ENCODE measurements around the gene LPIN3. TPM values are rescaled to one million over a fixed set of nuclear protein-coding genes. Genes with fewer than 3 reads are reported as not detected.

Gene LPIN3
- total RNA-seq, 1 experiment from 2014 or later, result 18.5 TPM

GRCh38 chr20:41377275-41377674 lies 36.7 kb downstream of the LPIN3 start:
- no TSS peak for BruUV-seq (replicated peaks)
- no peak for DNase-seq (ENCODE audit: low read depth, low spot score)
- ChIA-PET CTCF (no interaction called here), RAD21 (ENCODE audit: low non-redundant PET in 1 of 2, low total read pairs in 2 of 2, uncharacterized antibody in 2 of 2, unreplicated experiment in 2 of 2) (no interaction called here), POLR2A (no interaction called here)
- no peak overlapping the region for H2AFZ ChIP-seq (ENCODE audit: low read depth, low read length, poor library complexity, severe bottlenecking)
- H3K4me1 ChIP-seq (ENCODE audit: control insufficient read depth in 1 of 2, insufficient read depth in 2 of 2, low read length in 2 of 2), result no peaks in the 10 kb centered on the region
- H3K9me3 ChIP-seq (ENCODE audit: control insufficient read depth in 1 of 2, insufficient read depth in 1 of 2, low read depth in 1 of 2, low read length in 2 of 2), result no peaks in the 10 kb centered on the region
- H4K20me1 ChIP-seq (ENCODE audit: insufficient read depth), result no peaks in the 10 kb centered on the region
- intact Hi-C loops (cut with micrococcal nuclease), result no loop called here
- TF ChIP-seq EZH2phosphoT487 (IDR thresholded peaks at IDR 0.05; ENCODE audit: borderline replicate concordance) (no peak), MAX (IDR thresholded peaks at IDR 0.05) (no peak), ZNF274 (IDR thresholded peaks at IDR 0.05; ENCODE audit: low read depth, low read length) (no peak), POLR2A (IDR thresholded peaks at IDR 0.05; ENCODE audit: borderline replicate concordance, extremely low read depth, insufficient read depth, insufficient read length) (no peak), FOSL1 (IDR thresholded peaks at IDR 0.05; ENCODE audit: low read depth) (no peak), EGR1 (IDR thresholded peaks at IDR 0.05; ENCODE audit: low read depth) (no peak), POLR2AphosphoS5 (IDR thresholded peaks at IDR 0.05; ENCODE audit: low read depth, low read length) (no peak), ZFX (IDR thresholded peaks at IDR 0.05) (no peak), CEBPB (IDR thresholded peaks at IDR 0.05; ENCODE audit: low read depth) (no peak), REST (IDR thresholded peaks at IDR 0.05; ENCODE audit: low read depth) (no peak), ELF1 (IDR thresholded peaks at IDR 0.05; ENCODE audit: borderline replicate concordance, low read depth) (no peak), TCF7L2 (IDR thresholded peaks at IDR 0.05; ENCODE audit: borderline replicate concordance, extremely low read depth, insufficient read depth, insufficient read length) (no peak), SP1 (IDR thresholded peaks at IDR 0.05; ENCODE audit: low read depth) (no peak), RAD21 (IDR thresholded peaks at IDR 0.05; ENCODE audit: low read depth) (no peak), EZH2 (IDR thresholded peaks at IDR 0.05) (no peak), ATF3 (IDR thresholded peaks at IDR 0.05) (no peak), SIN3A (IDR thresholded peaks at IDR 0.05; ENCODE audit: low read depth) (no peak), JUND (IDR thresholded peaks at IDR 0.05) (no peak)
- H3K9ac ChIP-seq (ENCODE audit: low read length), result no peak overlapping the region
- no peak for ATAC-seq
- no peaks in the 10 kb centered on the region for H3K79me2 ChIP-seq (ENCODE audit: insufficient read depth, low read length)
- no peak overlapping the region for H3K27ac ChIP-seq (ENCODE audit: low read depth, low read length)
- no peak overlapping the region for H3K4me2 ChIP-seq (ENCODE audit: low read length)
- no peaks in the 10 kb centered on the region for H3K36me3 ChIP-seq (ENCODE audit: control insufficient read depth in 1 of 2, insufficient read depth in 2 of 2, low read length in 2 of 2)
- H3K27me3 ChIP-seq (ENCODE audit: insufficient read depth, low read length), result peaks cover 10% of the 10 kb centered on the region
- no peaks in the 10 kb centered on the region for H3K9me2 ChIP-seq (ENCODE audit: insufficient read depth)
- no peak overlapping the region for H3K4me3 ChIP-seq (replicated peaks in 1 of 2; ENCODE audit: low read depth in 1 of 2, low read length in 2 of 2)
